Endothelial cell of hepatic sinusoid (primary cell): ENCODE measurements around the gene FKBP1A.

Source experiments
- in situ Hi-C: cut with HindIII; loops from 2 replicates; pipeline ENCODE4 v1.10.0; 2017; ENCODE audit warnings: low sequenced_read_pairs

FKBP1A gene

DNA sequence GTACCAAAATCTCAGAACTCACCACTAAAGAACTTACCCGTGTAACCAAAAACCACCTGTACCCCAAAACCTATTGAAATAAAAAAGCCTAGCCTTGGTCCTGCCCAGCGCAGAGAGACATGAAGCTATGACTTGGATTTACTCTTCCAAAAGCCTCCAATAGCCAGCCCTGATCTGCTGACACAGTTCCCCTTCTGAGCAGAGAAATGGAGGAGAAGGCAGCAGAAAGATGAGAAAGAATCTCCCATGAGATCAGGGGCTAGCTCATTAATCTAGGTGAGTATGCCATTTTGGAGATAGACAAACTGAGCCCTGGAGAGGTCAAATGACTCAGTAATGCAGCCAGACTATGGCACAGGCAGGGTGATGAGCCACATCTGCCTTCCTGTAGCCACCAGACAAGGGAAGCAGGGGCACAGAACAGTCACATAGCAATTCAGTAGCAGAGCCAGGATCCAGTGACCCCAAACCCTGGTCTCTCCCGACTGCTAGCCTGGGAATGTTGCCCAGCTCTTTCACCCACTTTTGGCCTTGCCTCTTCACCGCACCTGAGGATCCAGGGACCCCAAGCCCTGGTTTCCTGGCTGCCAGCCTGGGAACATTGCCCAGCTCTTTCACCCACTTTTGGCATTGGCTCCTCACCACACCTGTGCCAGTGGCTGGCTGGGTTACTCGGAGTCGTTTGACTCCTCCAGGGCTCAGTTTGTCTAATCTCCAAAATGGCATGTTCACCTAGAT lies 56.7 kb downstream of the FKBP1A start:
- in situ Hi-C loops: no loop called here

DNA sequence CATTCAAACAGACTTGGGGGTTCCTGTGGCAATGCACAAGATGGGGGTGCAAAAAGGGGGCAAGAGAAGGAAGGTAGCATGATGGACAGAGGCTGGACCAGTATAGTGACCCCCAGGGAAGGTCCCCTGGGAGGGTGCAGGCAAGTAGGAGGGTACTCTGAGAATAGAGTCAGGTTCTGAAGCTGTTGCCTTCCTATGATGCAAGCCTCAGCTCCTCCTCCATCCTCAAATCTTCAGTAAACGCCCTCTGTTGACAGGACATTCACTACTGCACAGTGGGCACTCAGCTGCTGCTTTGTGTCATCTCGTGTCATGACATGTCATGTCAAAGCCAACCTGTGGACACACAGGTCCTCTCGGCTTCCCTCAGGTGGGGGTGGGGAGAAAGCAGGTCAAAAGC lies 58.1 kb downstream of the FKBP1A start:
- in situ Hi-C loops: no loop called here

- in situ Hi-C loops: no loop called here
Measured at GRCh38 chr20:1334370-1334731, 58.5 kb downstream of the FKBP1A start.

DNA sequence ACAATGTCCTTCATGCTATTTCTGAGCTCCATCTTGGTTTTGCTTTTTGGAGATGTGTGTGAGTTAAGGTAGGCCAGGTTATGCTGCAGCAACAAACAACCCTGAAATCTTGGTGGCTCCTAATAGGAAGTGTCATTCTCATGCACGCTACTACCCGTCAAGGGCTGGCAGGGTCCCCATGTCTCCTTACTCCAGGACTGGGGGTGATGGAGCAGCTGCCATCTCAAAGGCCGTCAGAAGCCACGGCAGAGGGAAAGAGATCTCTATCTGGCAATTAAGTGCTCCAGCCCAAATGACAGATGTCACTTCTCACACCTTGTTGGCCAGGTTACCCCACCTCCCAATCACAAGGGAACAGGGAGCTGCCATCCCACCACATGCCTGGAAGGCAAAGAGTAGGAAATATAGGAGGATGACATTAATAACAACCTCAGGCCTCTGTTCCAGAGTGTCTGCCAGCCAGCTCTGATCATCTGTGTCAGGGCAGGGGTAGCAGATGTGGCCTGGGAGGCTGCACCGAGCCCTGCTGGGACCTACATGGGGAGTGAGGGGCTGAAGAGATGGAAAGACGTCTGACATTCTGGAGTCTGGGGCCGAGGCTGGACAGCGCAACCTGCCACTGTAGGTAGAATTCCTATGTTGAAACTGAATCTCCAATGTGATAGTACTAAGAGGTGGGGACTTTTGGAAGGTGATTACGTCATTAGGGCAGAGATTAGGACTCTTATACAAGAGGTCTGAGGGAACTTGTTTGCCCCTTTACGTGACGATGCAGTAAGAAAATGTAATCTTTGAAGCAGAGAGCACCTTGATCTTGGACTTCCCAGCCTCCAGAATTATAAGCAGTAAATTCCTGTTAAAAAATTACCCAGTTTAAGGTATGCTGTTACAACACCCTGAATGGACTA lies 59.1 kb downstream of the FKBP1A start:
- in situ Hi-C loops: no loop called here

GRCh38 chr20:1332749-1333300 lies 60.0 kb downstream of the FKBP1A start:
- in situ Hi-C loops: no loop called here

- in situ Hi-C loops: no loop called here
Measured at GRCh38 chr20:1331801-1332453, 60.9 kb downstream of the FKBP1A start.

GRCh38 chr20:1331101-1331500 lies 61.8 kb downstream of the FKBP1A start:
- in situ Hi-C loops: no loop called here

- in situ Hi-C loops: no loop called here
Measured at GRCh38 chr20:1330075-1330830, 62.6 kb downstream of the FKBP1A start.

DNA sequence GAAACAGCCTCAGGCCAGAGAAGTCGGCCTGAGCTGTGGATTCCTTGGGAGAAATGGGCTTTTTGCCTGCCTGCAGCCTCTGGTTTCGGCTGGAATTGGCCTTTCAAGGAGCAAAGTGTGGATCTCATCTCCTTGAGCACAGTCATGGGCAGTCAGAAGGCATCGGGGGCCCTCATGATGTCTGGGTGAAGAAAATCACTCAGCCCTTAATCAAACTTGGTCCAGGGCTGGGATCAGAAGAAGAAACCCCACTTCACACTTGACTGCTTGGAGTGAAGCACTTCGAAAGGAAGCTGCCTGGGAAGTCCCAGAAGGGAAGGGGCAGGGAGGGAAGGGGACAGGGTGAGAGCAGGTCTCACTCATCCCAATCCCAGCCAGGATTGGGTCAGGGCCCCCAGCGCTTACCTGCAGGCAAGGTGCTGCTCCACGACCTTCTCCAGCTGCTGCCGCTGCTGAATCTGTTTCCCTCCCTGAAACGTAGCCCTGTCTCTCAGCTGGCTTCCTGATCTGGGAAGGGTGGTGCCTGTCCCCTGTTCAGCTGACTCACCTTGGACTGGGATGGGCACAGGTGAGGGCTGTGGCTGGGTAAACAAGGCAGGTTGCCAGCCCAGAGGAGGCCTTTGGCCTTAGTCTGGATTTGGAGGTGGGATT lies 64.0 kb downstream of the FKBP1A start, which contains the start of gene SDCBP2:
TSS of gene SDCBP2 (minus strand) at position 460 of the 651 bp plus-strand sequence. CDS start 8,723 bp downstream, outside the sequence.
- in situ Hi-C loops: no loop called here

DNA sequence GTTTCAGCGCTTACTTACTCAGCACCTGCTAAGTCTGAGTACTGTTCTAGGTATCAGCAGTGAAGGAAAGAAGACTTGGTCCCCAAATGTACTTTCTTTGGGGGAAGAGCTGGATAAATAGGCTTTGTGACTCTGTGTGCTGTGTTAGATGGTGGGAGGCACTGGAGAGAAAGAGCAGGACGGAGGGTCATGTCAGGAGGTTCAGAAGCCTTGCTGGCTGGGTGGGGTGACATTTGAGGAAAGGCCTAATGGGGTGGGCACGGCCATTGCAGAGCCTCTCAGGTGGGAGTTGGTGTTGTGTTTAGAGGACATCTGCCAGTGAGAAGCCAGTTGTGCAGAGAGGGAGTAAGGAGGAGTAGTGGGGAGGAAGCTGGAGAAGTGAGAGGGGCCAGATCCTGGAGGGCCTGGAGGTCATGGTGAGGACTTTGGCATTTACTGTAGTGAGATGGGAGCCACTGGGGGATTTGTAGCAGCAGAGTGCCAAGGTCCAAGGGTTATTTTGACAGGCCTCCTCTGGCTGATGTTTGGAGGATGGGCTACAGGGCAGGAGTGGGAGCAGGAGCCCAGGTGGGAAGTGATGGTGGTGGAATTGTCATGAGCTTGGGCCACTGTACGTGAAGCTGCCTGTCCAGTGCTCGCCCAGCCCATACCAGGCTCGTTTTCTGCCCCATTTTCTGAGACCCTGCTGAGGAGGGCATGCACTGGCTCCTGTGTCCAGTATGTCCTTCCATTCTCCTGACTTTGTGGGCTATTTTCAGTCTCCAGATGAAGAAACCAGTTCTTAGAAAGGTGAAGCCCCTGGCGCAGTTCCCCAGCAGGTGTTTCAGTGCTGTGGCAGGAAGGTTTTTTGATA lies 64.8 kb downstream of the FKBP1A start:
- in situ Hi-C loops: no loop called here

DNA sequence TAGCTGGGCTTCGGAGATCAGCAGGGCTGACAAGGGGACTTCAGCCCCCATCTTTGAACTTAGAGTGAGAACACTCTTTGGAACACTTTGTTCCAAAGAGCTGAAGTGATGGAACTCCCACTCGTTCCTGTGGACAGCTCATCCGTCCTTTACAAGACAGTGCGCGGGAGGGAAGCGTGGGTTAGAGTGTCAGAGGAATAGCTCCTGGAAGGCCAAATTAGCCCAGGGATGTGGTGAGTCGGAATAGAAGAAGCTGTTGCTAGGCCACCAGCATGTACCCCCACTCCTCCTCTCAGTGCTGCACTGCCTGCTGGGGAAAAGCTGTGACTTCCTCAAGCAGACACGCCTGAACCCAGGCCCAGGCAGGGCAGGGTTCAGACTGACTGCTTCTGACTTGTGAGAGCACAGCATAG lies 65.6 kb downstream of the FKBP1A start:
- in situ Hi-C loops: no loop called here

- in situ Hi-C loops: no loop called here
Measured at GRCh38 chr20:1326031-1326930, 66.6 kb downstream of the FKBP1A start.

- in situ Hi-C loops: no loop called here
Measured at GRCh38 chr20:1325173-1326030, 67.5 kb downstream of the FKBP1A start.

- in situ Hi-C loops: no loop called here
Measured at GRCh38 chr20:1324598-1325172, 68.2 kb downstream of the FKBP1A start.

- in situ Hi-C loops: no loop called here
Measured at GRCh38 chr20:1323830-1324597, 68.8 kb downstream of the FKBP1A start.

DNA sequence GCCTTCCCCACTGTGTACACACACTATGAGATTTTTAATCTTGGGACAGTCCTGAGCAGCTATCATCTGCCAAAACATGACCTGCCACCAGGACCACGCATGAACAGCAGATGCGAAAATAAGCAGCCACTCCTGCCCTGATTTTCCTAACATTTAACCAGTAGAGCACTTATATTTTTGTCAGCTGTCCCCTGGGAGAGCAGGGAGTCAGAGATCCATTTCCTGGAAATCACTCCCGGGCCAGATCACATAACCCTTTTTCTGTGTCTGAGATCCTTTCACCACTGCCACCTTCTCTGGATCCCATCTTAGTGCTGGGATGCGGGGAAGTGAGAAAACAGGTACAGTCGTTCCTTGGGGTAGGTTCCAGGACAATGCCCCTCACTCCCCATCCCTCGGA lies 69.6 kb downstream of the FKBP1A start:
- in situ Hi-C loops: no loop called here
